Superior temporal gyrus (tissue), 1 donor: ENCODE results near the gene SIAH2.

ENCODE experiments used
- DNase-seq: peaks from one replicate; pipeline ENCODE4 v3.0.0-alpha.2; 2016; ENCODE audit errors: extremely low spot score

The SIAH2 gene

DNA sequence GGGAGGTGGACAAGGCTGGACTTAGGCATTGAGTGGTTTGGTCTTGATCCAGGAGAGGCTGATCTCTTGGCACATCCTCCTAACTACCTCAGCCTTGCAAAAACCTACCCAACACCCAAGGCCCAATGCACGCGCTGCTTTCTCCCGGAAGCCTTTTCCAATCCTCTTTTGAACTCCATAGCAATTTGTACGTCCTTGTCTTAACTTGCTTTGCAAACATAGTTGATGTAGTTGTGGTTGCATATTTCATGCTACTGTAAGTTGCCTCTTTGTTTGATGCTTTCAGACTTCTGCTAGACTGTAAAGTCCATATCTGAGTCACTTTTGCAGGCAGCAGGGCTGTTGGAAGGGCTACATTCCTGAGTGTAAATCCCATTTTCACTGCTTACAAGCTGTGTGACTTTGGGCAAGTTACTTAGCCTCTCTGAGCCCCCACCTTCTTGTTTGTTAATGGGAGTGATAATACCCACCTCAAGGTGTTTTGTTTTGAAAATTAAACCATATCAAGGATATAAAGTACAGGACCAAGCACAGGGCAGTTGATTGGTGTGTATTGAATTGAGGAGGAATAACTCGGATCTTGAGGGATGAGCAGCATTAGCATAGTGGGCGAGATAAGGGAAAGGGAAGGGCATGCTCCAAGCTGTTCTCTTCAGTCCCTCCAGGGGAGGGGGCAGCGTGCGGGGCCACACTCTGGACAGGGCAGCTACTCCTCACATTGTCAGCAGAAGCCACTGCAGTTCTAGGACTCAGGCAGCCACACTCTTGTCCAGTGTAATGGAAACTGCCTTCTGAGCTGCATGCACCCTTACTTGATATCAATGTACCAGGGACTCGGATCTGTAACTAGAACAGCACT lies 28.8 kb downstream of the SIAH2 start:
- DNase-seq: no peak

DNA sequence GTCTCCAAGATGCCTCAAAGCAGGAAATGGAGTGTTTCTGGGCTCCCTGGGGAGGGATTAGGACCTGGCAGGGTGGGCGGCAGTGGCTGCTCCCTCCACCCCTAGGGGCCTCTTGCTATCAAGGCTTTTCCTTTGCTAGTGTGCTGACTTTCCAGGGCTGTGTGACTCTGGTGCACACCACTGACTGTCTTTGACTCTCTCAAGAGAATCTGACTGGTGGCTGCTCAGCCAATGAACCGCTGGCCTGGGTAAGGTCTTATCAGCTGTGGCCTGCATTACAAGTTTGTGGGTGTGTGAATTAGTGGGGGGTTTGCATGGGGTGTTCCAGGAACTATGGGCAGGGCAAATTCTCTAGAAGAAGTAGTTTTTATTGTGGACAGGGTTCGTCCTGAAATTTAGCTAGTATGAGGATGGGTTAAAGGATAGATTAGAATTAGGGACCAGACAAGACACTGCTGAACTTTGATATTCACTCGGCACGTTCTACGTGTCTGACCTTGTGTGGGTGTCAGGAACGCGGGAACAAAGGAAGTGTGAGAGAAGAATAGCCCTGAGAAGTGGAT lies 29.5 kb downstream of the SIAH2 start:
- no peak for DNase-seq

- DNase-seq: no peak
Measured at GRCh38 chr3:150729682-150730360, 33.1 kb downstream of the SIAH2 start.

GRCh38 chr3:150727653-150728502 lies 35.1 kb downstream of the SIAH2 start:
- no peak for DNase-seq

GRCh38 chr3:150725548-150725947 lies 37.4 kb downstream of the SIAH2 start:
- DNase-seq: no peak

GRCh38 chr3:150723946-150724345 lies 39.0 kb downstream of the SIAH2 start:
- no peak for DNase-seq

- no peak for DNase-seq
Measured at GRCh38 chr3:150722267-150722666, 40.7 kb downstream of the SIAH2 start.

- DNase-seq: peak; percentile 92
Measured at GRCh38 chr3:150721285-150722130, 41.5 kb downstream of the SIAH2 start.

DNA sequence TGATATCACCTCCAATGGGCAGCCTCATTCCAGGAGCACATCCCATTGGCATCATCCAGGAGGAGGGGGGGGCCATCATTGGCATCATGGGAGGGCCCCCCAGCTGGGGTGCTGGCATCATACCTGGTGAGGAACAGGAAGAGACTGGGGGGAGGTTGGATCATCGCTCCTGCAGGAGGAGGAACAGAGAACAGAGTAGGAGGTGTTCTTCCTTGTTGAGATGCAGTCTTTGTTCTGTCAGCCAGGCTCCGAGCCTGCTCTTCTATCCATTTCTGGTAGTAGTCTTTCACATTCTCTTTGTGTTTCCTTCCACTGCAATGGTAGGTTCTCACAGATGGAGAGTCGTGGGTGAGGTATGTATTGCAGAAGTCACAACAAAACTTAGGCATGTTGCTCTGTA lies 42.5 kb downstream of the SIAH2 start:
- DNase-seq: no peak

DNA sequence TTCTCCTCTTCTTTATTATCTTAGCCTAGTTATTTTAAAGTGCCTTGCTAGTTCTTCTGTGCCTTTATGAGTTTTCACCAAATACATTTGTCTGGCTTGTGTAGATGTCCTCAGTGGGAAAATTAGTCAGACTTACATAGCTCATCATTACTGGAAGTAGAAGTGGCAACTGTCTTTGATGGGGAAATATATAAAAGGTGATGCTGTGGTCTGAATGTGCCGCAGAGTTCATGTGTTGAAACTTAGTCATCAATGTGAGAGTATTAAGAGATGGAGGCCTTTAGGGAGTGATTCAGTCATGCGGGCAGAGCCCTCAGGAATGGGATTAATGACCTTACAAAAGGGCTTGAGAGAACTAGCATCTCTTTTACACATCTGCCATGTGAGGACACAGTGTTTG lies 52.9 kb downstream of the SIAH2 start:
- DNase-seq: no peak

DNA sequence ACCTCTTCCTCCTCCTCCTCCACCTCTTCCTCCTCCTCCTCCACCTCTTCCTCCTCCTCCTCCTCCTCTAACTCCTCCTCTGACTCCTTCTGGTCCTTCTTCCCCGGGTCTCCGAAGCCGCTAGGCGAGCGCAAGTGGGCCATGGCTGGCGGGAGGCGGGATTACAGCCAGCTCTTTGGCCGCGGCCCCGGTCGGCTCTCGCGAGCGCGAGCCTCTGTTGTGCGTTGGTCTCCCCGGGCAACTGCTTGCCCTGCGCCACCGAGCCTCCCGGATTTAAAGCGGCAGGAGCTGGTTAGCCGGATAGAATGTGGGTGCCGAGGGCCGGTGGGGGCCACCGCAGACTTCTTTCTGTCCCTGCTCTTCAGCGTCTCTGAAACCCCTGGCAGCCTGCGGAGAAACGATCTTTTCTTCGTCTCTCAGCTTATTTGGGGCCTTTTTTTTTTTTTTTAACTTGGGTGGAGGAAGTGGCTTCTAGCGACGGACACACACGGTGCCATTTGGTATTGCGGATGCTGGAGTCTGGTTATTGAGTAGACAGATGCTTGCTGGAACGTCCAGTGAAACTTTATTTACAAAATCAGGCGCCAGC lies 59.1 kb downstream of the SIAH2 start, which contains the start of gene ERICH6:
Gene ERICH6 (minus strand): TSS at position 165 of the 589 bp plus-strand sequence. CDS start 22 bp downstream, at position 143.
- peak; percentile 84 for DNase-seq

DNA sequence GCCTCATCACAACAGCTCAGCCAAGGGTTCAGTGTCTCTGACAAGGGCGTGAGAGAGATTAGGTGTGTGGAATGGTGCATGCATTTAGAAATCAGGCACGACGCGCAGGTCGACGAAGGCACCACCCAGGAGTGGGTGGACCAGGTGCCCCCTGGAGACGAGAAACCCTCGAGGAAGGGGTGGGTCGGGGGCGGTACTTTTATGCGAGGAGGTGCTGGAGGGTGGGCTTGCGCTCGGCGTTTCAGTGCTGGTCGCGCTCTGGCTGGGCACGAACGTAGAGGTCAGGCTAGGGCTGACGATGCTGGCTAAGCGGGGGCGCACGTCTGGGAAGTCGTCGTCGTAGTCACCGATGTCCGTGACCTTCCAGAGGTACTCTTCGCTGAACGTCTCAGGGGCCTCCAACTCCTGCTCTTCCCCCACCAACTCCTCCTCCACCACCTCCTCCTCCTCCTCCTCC lies 59.6 kb downstream of the SIAH2 start:
- DNase-seq: peak; percentile 21

DNA sequence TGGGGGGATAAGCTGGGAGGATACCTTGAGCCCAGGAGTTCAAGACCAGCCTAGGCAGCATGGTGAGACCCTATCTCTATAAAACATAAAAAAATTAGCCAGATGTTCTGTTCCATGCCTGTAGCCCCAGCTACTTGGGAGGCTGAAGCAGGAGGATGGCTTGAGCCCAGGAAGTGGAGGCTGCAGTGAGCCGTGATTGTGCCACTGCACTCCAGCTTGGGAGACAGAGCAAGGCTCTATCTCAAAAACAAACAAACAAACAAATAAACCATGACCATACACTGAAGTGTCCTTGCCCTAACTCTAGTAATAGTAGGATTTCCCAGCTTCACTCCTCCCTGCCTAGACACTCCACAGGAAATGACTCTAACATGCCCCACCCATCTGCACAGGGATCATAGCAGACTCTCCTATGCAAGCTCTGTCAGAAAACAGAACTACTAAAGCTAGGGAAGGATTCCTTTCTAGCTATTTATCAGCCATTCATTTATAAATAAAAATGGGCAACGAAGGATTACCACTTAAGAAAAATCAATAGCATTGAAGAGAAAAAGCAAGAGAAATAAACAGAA lies 63.8 kb downstream of the SIAH2 start:
- no peak for DNase-seq

DNA sequence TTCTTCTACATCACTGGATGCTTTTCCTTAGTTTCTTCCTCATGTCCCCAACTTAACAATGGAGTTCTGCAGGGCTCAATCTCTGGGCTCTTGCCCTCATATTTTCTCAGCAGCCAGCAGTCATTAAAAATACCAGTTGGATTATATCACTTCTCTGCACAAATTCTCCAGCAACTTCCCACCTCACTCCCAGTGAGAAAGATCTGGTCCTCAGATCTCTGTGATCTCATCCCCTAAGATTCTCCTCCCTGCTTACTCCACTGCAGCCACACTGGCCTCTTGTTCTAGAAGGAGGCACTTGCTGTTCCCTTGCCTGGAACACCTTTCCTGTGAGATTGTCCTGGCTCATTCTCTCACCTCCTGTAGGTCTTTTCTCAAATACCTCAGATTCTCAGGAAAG lies 65.3 kb downstream of the SIAH2 start:
- DNase-seq: no peak

GRCh38 chr3:150691414-150692040 lies 71.4 kb downstream of the SIAH2 start:
- DNase-seq: no peak
